ENCODE results near the gene KIAA0753.

- TF ChIP-seq, protein P1, sequence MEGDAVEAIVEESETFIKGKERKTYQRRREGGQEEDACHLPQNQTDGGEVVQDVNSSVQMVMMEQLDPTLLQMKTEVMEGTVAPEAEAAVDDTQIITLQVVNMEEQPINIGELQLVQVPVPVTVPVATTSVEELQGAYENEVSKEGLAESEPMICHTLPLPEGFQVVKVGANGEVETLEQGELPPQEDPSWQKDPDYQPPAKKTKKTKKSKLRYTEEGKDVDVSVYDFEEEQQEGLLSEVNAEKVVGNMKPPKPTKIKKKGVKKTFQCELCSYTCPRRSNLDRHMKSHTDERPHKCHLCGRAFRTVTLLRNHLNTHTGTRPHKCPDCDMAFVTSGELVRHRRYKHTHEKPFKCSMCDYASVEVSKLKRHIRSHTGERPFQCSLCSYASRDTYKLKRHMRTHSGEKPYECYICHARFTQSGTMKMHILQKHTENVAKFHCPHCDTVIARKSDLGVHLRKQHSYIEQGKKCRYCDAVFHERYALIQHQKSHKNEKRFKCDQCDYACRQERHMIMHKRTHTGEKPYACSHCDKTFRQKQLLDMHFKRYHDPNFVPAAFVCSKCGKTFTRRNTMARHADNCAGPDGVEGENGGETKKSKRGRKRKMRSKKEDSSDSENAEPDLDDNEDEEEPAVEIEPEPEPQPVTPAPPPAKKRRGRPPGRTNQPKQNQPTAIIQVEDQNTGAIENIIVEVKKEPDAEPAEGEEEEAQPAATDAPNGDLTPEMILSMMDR (IDR thresholded peaks at IDR 0.05), result no peak
- no peak for TF ChIP-seq POLR2AphosphoS5 (IDR thresholded peaks at IDR 0.05; ENCODE audit: low read depth, low read length)
- no peak for TF ChIP-seq SIN3A (IDR thresholded peaks at IDR 0.05; ENCODE audit: borderline replicate concordance, insufficient read depth, low read depth, low read length)
- no peak for TF ChIP-seq TCF7L2 (IDR thresholded peaks at IDR 0.05; ENCODE audit: low read depth, low read length)
Measured at GRCh38 chr17:6596511-6596910, 44.0 kb downstream of the KIAA0753 start.

All from Panc1 (cell line).